ENCODE results near the gene DCLK1.
"Not testable (repeated sequence)": the region's sequence is repeated elsewhere in the genome, so short reads cannot be mapped to it uniquely, and the experiment has no call there.

Gene DCLK1

DNA sequence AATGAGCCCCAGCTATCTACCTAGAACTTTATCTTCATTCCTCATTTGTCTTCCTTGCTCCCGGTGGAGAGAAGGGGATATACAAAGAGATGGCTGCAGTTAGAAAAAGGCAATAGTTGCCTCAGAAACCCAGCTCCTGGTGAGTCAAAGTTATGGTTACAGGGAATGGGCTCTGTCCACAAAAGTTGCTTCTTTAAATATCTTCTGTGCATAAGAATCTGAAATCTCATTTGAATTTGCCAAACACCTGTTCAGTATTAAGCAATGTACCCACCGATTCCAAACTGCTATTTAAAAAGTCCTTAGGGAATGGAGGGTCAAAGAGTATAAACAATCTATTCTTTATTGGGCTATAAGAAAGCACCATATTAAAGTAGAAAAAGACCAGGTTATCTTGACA is 48.4 kb downstream of the DCLK1 start:
- DNase-seq = no peak

DNA sequence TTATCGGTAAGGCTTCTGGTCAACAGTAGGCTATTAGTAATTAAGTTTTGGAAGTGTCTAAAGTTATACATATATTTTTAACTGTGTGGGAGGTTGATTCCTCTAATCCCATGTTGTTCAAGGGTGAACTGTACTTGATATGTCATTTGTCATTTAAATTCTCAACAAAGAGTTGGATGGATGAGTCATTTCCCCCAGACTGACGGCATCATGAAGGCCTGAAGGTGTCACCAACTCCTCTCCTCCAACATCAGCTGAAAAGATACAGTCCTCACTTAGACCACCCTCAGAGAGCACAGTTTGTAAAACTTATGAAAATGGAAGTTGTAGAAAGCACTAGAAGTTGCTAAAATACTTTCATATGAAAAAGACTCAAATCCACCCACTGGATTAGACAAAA is 48.8 kb downstream of the DCLK1 start:
- DNase-seq = no peak

DNA sequence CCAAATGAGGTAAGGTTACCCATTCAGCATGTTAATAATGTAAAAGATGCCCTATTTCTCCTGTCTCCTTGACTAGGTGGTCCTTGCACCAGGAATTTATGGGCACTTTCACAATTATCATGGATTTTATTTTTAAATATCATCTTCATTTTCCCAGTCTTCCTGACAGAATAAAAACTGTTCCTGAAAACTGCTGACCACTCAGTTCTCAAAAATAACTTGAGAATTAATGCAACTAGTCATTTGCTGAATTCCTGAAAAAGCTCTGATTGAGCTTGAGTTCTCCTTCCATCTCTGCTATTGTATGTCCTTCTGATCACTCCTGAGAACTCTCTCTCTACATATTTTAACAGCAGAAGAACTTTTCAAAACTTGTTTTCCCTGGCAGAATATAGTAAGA is 55.0 kb downstream of the DCLK1 start:
- DNase-seq = no peak

DNA sequence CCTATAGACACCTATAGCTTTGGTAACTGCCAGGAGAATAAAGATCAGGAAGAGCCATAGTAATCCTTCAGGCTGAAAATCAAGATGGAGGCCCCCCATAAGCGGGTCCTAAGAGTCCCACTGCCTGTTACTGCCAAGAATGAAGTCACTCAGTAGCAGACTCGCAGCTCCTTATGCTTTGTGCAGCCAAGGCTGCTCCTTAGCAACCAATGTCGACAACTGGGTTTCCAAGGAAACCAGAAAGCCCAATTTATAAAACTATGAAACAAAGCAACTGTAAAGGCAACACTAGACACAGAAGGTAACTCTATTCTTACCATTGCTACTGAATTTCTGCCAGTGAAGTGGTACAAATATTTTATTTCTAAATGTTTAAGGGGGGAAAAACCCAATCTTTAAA is 56.5 kb downstream of the DCLK1 start:
- no peak for DNase-seq

DNA sequence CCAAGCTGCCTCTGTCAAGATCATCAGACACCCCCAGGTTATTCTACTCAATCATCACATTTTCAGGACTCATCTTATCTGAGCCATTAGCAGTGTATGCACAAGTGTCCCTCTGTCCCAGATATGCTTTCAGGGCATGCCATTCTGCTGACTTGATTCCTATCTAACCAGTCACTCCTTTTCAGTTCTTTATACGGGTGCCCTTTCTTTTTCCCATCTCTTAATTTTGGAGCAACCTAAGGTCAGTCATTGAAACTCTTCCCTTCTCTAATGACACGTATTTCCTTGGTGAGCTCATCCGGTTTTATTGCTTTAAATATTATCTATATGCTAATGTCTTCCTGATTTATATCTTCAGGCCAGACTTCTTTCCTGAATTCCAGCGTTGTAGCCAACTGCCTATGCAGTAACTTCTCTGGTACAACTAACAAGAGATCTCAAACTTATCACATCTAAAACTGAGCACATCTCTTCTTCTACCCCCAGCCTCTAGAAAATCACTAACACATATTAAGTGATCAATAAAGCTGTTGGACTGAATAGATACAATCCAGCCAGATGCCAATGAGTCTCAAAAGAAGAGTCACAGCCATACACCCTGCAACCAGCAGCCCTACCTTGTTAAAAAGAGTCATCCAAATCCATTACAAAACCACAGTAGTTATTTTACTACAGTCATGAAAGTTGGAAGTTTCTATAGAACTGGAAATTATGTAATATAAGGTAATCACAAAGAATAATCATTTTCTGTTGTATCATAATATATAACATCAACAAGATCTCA is 58.8 kb downstream of the DCLK1 start:
- no peak for DNase-seq

DNA sequence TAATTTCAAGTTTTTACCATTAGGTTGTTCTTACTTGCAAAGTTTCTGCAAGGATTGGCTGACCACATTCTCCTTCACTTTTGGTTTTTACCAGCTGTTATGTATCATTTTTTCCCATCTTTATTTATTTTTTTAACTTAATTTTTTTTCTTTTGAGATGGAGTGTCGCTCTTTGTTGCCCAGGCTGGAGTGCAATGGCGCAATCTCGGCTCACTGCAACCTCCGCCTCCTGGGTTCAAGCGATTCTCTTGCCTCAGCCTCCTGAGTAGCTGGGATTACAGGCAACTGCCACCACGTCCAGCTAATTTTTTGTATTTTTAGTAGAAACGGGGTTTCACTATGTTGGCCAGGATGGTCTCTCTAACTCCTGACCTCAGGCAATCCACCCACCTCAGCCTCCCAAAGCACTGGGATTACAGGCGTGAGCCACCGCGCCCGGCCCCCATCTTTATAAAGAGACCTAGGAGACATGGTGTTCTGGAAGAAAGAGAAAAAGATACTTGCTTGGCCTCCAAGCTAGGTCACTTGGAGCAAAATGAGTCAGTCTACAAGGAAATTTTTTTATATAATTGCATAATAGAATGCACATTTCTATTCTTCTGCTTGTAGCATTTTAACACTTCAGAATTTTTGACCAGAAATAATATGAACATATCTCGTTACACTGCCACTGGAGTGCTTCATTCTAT is 60.5 kb downstream of the DCLK1 start:
- not testable (repeated sequence) for DNase-seq

DNA sequence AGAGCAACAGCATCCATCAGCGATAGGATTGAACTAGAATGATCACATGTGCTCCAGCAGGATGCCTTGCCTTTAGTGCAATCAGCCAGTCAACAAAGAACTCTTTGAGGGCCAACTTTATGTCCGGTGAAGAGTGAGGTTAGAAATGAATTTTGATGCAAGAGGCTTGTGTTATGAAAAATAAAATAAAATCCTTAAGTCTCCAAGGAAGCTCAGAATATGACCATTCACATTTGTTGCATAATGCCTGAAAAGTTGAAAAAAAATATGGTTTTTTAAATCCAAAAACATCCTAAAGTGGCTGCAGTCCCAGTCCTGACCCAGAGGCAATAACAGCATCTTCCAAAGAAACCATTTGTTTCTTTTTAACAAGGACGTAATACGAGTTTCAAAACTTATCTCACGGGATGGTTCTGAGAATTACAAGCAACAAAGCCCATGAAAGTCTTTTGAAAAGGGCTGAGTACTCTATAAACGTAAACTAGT is 61.3 kb downstream of the DCLK1 start:
- no peak for DNase-seq

DNA sequence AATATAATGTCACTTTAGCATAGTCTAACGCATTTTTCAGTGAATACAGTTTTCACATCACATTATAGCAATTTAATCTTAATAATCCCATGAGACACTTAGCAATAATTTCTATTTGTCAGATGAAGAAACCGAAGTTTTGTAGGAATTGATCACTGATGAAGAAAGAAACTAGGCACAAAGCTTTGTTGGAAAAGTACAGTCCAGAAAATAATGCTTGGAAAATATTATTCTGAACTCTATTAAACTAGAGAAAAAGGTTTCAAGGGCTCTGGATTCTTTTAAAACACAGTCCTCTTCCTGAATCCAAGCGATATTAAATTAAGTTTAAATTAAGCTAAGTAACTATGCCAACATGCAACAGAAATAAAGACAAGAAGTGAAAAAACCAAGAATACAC is 62.2 kb downstream of the DCLK1 start:
- DNase-seq = no peak

DNA sequence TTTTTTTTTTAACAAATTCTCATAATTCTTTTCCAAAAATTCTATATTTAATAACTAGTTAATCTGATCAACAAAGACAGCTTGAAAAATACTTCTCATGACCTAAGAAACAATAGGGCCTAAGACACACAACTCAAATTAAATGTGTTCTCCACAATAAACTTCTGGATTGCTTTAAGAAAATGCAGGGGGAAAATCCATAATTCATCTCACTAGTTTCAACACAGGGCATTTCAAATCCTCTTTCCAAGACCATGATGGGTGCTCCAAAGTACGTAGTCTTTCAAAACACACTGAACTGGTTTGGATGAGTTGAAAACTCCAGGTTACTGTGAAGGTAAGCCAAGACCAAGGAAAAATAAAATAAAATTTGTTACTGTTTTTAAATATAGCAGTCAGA is 62.6 kb downstream of the DCLK1 start:
- no peak for DNase-seq

DNA sequence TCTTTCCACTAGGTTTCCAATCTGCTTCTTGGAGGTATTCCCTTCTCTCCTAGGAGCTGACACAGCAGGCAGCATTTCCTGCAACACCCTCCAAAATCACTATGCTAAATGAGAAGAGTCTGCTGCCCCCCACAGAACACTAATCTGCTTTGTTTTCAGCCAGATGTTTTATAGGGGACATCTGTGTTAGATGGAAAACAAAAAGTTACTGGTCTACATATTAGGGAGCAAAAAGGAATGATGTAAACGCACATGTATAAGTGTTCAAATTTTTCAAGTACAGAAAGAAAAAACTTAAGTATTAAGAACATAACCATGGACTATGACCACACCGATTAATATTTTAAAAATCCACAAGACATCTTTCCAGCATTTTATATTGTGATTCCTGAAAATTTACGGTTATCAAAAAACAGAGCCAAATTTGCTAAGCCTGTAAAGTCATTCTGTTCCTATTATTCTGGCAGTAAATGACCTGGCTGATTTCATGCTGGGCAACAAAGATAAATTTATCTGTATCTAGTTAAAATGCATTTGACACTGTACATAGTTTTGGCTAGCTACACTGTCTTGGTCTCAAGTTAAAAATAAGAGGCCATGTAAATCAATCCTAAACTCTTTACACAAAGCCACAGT is 63.3 kb downstream of the DCLK1 start:
- DNase-seq = no peak

DNA sequence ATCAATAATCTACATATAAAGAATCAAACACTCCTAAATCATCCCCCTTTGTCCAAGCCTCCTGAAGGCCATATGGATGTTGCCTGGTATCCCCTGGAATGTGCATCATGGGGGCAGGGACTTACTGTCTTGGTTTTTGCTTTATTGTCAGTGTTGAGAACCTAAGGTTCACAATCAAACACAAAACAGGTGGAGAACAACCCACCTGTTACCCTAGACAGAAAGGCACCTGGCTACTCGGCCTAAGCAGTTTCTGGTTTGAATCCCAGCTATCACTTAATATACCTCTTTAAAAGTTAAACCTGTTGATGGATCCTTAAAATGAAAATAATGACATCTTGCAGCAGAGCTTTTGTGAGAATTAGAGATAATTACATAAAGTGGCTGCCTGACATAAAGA is 68.9 kb downstream of the DCLK1 start:
- DNase-seq = no peak

DNA sequence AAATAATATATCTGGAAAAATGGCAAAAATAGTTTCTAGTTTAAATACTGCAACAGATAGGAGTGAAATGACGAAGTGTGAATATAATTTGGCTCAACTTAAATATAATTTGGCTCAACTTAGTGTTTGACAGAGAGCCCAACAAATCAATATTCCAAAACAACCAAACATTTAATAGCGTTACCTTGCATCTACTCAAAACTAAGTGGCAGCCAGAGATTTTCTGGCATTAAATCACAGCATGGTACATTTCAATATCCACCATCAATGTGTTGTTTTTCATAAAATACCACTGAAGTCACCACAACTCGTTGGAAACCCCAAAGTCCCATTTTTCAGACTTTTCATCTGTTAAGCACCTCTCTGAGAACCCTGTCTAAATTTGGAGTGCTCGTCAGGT is 69.6 kb downstream of the DCLK1 start:
- no peak for DNase-seq

DNA sequence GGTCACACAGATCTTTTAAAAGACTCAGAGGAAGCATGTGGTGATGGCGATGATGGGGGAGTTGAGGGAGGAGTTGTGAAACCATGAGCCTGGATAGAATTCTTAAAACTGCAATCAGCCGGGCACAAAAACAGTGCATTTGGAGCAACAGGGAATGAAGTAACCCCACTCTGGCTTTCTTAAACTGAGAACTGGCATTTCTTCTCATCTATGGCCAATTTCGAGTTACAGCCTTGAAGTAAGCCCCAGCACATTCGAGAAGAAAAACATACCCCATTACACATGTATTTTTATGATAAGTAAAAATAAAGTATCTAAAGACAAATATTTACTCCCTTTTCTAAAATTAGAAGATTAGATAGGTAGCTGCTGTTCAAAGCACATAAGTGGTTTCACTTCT is 70.1 kb downstream of the DCLK1 start:
- DNase-seq = no peak

DNA sequence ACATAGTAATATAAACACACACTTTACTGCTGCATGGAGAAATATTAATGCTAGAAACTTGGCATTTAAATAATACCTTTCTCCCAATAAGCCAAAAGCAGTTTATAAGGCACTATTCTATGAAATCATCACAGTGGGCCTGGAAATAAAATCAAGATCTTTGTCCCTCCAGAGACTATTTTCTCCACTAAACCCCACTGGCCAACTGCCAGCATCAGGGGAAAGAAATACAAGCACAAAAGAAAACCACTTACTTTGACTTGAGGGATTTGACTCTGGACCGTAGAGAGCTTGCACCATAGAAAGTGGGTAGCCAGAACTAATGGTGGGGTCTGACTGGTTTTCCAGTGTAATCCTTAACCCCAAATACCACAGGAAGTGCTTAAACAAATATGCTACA is 71.9 kb downstream of the DCLK1 start:
- no peak for DNase-seq

DNA sequence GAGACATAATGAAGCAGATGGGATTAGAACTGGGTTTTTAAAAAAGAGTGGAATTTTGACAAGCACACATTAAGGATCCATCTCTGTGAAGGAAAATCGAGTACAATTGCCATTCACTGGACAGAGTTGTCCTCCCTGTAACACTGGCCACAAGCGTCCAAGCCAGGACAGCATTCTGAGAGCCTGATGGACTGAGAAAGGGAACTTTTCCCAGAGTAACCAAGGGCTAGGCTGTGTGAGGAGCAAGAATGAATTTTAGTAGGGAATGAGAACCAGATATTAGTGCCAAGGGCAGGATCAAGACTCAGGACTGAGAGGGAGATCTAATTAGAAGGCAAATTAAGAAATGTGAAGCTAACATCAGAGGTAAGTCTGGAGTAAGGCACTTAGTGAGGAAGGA is 73.1 kb downstream of the DCLK1 start:
- DNase-seq = no peak

DNA sequence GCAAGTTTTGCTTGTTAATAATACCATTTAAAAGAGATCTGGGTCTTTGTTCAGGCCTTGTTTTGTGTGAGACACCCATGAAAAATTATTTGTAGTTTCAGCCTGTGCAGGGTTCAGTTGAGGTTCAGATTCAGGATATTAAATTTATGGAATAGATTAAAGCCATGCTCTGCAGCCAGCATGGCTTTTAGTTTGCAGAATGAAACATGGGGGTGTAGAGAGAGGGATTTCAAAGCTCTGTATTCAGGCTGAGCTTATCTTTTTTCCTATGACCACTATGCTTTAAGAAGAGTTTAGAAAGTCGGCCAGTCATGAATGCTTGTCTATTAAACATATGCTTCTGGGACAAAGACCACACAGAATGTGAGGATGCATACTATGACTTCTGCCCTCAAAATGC is 73.6 kb downstream of the DCLK1 start:
- no peak for DNase-seq

DNA sequence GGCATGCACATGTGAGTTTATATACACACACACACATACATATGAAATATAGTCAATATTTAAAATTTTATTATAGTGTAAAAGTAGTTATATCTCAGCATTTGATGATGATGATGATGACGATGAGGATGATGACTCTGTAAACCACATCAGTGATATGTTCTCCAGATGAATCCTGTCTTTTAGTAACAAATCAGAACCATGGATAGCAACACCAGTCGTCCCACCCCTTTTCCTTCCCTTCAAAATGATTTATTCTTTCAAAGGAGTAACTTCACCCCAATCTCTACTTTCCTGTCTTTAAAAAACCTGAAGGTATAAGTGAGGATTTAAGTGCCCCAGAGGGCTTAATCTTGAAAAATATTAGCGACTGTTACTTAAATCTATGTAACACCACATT is 74.1 kb downstream of the DCLK1 start:
- no peak for DNase-seq

DNA sequence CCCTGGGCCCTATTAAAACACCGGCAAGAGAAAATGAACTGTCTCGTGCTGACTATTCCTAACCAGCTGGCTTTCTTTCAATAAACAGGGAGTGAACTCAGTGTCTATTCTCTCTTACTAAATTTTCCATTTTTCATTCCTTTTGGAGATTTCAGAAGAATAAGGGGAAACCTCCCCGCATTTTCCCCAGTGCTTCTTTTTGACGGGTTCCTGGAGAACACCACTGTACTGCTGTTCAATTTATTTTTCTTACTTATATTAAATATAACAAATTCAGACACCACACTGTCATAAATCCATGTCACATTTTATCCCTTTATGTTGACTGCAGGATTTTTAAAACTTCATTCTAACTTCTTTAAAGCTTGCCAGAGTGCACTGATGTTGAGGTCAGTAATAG is 75.8 kb downstream of the DCLK1 start:
- no peak for DNase-seq

DNA sequence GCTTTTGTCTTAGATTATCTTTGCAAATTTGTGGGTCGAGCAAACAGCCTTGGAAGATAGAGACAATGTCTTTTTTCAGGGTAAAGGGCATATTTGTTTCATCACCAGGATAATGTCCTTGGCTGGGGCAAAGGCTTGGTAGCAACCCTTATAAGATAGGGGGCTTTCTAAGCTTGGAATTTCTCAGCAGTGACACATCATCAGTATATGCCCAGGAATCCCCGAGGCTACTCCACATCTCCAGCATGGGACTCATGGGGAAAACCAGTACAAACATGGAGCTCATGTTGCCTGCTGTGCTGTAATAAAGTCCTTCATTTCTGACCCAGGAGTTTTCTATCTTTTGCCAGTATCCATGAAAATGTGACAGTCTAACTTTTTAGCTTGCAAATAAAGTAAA is 77.1 kb downstream of the DCLK1 start:
- no peak for DNase-seq

DNA sequence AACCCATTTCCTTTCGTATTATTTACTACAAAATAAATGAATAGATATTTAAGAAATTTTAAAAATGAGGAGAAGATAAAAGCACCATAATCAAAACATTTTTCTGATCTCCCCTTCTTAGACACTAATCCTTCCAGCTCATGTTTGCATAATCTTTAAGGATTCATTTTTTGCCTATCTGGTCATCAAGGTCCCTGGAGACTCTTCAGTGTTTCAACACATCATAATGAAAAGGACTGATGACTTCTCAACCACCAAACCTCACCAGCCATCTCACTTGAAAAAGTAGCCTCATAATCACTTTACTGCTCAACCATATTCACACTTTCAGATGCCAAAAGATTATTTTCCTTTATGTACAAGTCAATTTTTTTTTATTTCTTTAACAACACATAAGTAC is 80.1 kb downstream of the DCLK1 start:
- no peak for DNase-seq

DNA sequence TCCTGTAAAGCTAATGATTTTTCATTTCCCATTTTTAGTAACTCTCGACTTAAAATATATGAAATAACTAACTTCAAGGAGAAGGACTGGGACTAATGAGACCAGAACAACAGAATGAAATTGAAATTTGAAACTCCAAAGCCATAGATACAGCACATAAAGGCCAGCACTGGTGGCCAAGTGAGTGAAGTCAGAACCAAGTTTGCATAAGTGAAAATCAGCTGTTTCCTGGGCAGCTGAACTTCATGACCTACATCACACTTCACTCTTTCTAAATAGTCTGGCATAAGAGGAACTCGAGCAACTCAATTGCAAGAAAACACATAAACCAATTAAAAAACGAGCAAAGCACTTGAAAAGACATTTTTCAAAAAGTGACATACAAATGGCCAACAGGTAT is 84.5 kb downstream of the DCLK1 start:
- DNase-seq = no peak

DNA sequence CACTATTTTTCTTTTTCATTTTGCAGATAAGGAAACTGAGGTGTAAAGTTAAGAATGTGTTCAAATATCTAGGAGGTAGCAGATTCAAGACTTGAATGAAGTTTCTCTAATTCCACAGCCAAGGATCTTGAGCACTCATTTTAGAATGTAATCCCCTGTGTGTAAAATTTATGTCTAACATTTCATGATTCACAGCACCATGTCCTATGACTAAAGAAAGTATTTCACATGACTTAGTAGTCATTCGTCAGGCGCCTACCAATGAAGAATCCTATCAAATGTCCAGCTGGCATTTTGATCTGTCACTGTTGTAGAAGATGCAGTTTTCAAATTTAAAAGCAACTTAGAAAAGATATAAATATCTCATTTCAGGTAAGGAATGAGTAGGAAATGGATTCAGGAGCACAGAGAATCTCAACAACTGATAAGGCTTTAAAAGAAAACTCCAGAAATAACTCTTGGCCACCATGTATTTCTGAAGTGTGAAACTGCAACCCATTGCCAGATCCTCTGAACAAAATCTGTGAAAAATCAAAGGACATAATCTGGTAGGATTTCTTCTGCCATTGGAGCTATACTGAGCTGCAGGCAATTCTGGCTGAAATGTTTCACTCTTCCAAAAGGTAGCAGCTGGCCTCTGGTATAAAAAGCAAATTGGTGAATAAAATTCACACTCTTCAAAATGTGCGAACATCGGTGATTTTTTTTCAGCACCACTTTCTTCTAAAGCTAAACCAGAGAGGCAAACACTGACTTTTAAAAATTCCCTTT is 92.2 kb downstream of the DCLK1 start:
- no peak for DNase-seq

DNA sequence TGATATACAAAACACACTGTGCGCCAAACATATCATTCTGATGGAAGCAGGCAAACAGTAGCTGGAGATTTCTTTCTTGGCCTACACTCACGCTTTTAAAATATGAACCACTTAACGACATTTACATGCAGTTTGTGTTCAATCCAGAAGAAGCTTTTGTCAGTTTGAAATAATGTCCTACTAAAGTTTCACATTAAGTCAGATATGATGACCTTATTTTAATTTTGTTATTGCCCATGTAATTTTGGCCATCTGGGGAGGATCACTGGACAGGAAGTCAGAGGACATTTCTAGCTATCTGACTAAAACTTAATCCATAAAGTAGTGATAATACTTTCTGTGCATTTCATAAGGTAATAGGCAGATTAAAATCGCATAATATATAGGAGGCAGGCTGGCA is 98.1 kb downstream of the DCLK1 start:
- DNase-seq = no peak

Data from NCI-H1048 (cell line).